Measurements from ENCODE around the gene ZNF132. TPM values are rescaled to one million over a fixed set of nuclear protein-coding genes. Genes with fewer than 3 reads are reported as not detected.

Gene ZNF132
- total and polyA plus RNA-seq, 9 of the 15 experiments (the other 6 are each of a cell fraction or from before 2014, with no cell fraction given), result 0.03 to 0.42 (median 0.10) TPM; not detected in 5

DNA sequence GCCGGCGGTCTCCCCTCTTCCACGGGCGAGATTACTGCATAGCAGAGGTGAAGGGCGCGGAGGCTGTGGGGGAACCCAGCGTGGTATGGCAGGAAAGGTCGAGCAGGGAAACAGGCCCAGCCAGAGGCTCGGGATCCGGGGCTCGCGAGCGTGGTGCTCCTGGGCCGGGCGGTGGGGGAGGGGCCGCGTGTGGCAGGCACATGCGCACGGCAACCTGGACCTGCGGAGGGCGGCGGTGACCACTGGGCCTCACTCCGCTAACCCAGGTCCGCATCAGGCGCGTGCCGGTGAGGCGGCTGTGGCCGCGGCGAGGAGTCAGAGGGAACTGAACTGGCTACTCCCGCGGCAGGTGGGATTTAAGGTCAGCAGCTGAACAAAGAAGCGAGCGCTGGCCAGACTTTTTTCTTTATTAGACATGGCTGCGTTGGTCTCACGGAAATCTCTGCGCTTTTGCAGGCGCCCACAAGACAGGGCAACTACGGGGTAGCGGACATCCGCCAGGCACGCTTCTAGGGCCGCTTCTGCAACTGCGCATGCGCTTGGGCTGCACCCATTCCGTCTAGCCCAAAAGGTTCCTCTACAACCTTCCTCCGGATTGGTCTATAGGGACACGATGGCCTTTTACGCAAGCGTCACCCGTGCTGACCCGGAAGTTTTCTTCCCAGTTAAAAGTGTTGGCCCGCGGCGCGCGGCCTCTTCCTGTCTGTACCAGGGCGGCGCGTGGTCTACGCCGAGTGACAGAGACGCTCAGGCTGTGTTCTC is 53.2 kb downstream of the ZNF132 start, which contains the start of gene RPS5 (continued):
- TF ChIP-seq NR0B1 (IDR thresholded peaks at IDR 0.05; ENCODE audit: partially characterized antibody) (no peak), ZFP1 (CRISPR knock-in tag; IDR thresholded peaks at IDR 0.05) (no peak), ZNF197 (CRISPR knock-in tag; IDR thresholded peaks at IDR 0.05; ENCODE audit: low read depth) (no peak), IFI16 (CRISPR knock-in tag; IDR thresholded peaks at IDR 0.05) (no peak), SRSF9 (IDR thresholded peaks at IDR 0.05; ENCODE audit: borderline replicate concordance, low read depth, low read length) (no peak), POLR2H (tag; IDR thresholded peaks at IDR 0.05; ENCODE audit: low read depth) (peak; percentile 96), ETS1 (conservative IDR thresholded peaks at IDR 0.05; ENCODE audit: control insufficient read depth, low read depth, low read length) (peak; percentile 92), NUFIP1 (IDR thresholded peaks at IDR 0.05; ENCODE audit: partially characterized antibody) (no peak), SOX6 (IDR thresholded peaks at IDR 0.05) (0 out of 2 replicates have a peak, but pooled peaks have one; percentile 30), ZNF766 (CRISPR knock-in tag; conservative IDR thresholded peaks at IDR 0.05) (peak; percentile 48; the same call in 1 of the 2 replicates), NONO (IDR thresholded peaks at IDR 0.05; ENCODE audit: low read depth in 2 of 2, low read length in 1 of 2) (peak in 1 of 2 experiments; percentile 59; a peak in 1 of 4 replicates)
- TF ChIP-seq, protein P1, sequence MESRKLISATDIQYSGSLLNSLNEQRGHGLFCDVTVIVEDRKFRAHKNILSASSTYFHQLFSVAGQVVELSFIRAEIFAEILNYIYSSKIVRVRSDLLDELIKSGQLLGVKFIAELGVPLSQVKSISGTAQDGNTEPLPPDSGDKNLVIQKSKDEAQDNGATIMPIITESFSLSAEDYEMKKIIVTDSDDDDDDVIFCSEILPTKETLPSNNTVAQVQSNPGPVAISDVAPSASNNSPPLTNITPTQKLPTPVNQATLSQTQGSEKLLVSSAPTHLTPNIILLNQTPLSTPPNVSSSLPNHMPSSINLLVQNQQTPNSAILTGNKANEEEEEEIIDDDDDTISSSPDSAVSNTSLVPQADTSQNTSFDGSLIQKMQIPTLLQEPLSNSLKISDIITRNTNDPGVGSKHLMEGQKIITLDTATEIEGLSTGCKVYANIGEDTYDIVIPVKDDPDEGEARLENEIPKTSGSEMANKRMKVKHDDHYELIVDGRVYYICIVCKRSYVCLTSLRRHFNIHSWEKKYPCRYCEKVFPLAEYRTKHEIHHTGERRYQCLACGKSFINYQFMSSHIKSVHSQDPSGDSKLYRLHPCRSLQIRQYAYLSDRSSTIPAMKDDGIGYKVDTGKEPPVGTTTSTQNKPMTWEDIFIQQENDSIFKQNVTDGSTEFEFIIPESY (CRISPR knock-in tag; IDR thresholded peaks at IDR 0.05), result no peak
- TF ChIP-seq, protein P2, sequence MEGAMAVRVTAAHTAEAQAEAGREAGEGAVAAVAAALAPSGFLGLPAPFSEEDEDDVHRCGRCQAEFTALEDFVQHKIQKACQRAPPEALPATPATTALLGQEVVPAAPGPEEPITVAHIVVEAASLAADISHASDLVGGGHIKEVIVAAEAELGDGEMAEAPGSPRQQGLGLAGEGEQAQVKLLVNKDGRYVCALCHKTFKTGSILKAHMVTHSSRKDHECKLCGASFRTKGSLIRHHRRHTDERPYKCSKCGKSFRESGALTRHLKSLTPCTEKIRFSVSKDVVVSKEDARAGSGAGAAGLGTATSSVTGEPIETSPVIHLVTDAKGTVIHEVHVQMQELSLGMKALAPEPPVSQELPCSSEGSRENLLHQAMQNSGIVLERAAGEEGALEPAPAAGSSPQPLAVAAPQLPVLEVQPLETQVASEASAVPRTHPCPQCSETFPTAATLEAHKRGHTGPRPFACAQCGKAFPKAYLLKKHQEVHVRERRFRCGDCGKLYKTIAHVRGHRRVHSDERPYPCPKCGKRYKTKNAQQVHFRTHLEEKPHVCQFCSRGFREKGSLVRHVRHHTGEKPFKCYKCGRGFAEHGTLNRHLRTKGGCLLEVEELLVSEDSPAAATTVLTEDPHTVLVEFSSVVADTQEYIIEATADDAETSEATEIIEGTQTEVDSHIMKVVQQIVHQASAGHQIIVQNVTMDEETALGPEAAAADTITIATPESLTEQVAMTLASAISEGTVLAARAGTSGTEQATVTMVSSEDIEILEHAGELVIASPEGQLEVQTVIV (CRISPR knock-in tag; IDR thresholded peaks at IDR 0.05; ENCODE audit: borderline replicate concordance), result no peak
- TF ChIP-seq, protein P3, sequence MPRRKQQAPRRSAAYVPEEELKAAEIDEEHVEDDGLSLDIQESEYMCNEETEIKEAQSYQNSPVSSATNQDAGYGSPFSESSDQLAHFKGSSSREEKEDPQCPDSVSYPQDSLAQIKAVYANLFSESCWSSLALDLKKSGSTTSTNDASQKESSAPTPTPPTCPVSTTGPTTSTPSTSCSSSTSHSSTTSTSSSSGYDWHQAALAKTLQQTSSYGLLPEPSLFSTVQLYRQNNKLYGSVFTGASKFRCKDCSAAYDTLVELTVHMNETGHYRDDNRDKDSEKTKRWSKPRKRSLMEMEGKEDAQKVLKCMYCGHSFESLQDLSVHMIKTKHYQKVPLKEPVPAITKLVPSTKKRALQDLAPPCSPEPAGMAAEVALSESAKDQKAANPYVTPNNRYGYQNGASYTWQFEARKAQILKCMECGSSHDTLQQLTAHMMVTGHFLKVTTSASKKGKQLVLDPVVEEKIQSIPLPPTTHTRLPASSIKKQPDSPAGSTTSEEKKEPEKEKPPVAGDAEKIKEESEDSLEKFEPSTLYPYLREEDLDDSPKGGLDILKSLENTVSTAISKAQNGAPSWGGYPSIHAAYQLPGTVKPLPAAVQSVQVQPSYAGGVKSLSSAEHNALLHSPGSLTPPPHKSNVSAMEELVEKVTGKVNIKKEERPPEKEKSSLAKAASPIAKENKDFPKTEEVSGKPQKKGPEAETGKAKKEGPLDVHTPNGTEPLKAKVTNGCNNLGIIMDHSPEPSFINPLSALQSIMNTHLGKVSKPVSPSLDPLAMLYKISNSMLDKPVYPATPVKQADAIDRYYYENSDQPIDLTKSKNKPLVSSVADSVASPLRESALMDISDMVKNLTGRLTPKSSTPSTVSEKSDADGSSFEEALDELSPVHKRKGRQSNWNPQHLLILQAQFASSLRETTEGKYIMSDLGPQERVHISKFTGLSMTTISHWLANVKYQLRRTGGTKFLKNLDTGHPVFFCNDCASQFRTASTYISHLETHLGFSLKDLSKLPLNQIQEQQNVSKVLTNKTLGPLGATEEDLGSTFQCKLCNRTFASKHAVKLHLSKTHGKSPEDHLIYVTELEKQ (CRISPR knock-in tag; IDR thresholded peaks at IDR 0.05), result no peak

All from K562 (cell line).